Measurements from ENCODE around the gene TAGLN2.

Gene TAGLN2

GRCh38 chr1:159896546-159896930 lies 28.8 kb downstream of the TAGLN2 start:
- DNase-seq: no peak

GRCh38 chr1:159895836-159896545 lies 29.3 kb downstream of the TAGLN2 start:
- DNase-seq: no peak

DNA sequence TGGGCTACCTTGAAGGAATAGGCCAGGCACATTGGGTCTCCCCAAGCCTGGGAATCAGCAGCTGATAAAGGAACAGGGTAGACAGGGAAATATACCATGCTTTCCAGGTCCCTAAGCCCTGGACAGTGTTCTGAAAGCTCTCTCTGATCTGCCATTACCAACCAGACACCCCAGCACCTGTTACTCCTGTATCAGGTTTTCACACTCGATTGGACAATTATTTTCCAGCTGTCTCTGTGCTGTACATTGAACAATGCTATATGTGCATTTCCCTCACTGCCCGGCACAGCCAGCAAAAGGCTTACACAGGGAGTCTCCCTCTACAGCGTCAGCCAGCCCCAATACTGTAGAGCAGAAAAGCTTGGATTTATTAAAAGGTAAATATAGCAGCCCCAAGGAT lies 30.0 kb downstream of the TAGLN2 start:
- DNase-seq: no peak

GRCh38 chr1:159892944-159893343 lies 32.4 kb downstream of the TAGLN2 start:
- no peak for DNase-seq

- peak; percentile 66 for DNase-seq
Measured at GRCh38 chr1:159891275-159892157, 33.8 kb downstream of the TAGLN2 start.

DNA sequence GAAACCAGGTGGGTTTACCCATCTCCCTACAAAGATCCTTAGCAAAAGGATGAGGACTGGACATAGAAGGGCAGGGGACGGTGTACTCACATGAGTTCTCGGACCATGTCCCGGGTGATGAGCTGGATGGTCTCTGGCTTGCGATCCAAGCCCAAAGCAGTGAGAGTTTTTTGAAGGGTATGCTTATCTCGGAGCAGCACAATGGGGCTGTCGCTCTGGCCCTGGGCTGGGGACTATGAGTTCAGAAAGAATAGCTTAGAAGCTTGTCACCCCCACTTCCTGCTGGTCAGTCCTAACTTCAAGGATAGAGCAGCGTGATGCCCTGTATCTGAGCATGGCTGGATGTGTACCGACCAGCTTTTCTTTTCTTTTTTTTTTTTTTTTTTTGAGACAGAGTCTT lies 34.9 kb downstream of the TAGLN2 start:
- DNase-seq: no peak

- no peak for DNase-seq
Measured at GRCh38 chr1:159889821-159890252, 35.5 kb downstream of the TAGLN2 start.

DNA sequence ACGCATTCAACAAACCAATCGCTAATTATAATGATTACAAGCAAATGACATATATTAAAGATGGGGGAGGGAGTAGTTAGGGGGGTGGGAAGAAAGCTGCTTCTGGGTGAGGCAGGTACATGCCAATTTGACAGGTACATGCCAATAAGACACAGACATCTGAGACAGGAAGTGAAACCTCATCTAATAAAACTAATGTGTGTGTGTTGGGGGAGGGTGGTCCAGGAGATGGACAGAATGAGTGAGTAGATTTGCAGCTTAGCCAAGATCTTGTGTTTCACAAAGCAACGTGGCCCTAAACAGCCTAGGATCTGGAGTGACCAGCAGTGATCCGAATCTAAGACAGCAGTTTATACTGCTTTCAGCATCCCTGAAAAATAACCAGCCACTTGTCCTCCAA lies 36.1 kb downstream of the TAGLN2 start:
- DNase-seq: no peak

- no peak for DNase-seq
Measured at GRCh38 chr1:159884296-159884695, 41.0 kb downstream of the TAGLN2 start.

DNA sequence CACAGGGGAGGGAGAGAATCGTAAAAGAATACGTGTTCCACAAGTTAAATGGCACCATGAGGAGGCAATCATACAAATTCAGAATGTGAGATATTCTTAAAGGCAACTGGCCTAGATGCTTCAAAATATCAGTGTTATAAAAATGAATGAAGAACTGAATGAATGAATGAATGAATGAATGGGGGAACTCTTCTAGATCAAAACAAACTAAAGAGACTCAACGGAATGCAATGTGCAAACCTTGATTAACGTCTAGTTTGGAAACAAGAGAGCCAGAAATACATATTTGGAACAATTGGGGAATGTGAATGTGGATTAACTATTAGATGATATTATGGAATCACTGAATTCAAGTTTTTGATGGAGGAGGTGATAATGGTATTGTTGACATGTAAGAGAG lies 42.2 kb downstream of the TAGLN2 start:
- DNase-seq: no peak

DNA sequence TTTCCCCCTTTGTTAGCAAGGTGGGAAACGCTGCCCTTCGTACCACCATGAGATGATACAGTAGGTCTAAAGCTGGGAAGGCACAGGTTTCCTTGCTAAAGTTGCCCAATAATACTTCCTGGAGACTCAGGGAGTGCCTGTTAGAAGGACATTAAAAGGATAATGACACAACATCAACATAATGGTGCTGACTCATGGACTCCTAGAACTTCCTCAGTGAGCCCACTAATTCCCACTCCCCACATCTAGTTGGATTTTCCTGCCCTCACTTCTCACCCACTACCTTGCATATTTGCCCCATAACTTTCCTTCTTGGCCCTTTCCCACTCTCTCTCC lies 42.8 kb downstream of the TAGLN2 start:
- DNase-seq: no peak

- DNase-seq: no peak
Measured at GRCh38 chr1:159881622-159882526, 43.4 kb downstream of the TAGLN2 start.

- no peak for DNase-seq
Measured at GRCh38 chr1:159880430-159880829, 44.9 kb downstream of the TAGLN2 start.

GRCh38 chr1:159879977-159880376 lies 45.3 kb downstream of the TAGLN2 start:
- DNase-seq: no peak

GRCh38 chr1:159879136-159879535 lies 46.2 kb downstream of the TAGLN2 start:
- no peak for DNase-seq

- no peak for DNase-seq
Measured at GRCh38 chr1:159877695-159878444, 47.4 kb downstream of the TAGLN2 start.

DNA sequence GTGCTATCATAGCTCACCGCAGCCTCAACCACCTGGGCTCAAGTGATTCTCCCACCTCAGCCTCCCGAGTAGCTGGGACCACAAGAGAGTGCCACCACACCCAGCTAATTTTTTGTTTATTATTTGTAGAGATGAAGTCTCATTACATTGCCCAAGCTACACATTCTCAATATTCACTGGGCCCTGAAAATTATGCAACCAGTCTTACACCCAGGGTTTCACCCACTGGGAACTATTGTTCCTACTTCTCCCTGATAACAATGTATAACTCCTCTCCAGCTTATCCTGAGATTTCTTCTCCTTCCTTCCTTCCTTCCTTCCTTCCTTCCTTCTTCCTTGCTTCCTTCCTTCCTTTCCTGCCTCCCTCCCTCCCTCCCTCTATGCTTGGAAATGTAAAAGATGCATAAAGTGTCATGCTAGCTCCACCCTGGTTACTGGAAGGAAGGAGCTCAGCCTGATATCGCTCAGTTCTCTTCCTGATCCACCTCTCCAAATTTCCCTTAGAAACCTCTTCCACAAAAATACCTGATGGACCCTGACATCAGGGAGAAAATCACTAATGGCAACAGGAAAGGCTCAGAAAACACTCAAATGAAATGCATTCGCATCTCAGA lies 51.7 kb downstream of the TAGLN2 start:
- no peak for DNase-seq

GRCh38 chr1:159872891-159873290 lies 52.4 kb downstream of the TAGLN2 start:
- no peak for DNase-seq

DNA sequence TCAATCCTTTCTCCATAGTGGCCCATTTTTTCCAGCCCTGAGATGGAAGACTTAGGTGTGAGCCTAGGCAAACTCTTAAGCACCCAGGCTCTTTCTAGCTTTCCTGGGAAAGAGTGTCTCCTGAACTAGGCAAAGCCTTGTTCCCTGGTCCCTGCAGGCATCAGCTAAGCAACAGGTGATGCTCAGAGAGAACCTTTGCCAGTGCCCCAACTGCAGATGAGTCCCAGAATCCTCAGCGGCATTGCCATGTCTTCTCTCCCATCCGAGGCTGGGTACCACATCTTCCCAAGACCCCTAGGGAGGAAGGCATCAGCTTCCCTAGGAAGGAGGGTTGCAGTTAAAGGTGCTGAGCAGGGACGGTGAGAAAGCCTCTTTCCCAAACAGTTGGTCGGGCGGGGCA lies 54.6 kb downstream of the TAGLN2 start:
- no peak for DNase-seq

- no peak for DNase-seq
Measured at GRCh38 chr1:159869607-159870006, 55.7 kb downstream of the TAGLN2 start.

- no peak for DNase-seq
Measured at GRCh38 chr1:159869173-159869572, 56.1 kb downstream of the TAGLN2 start.

GRCh38 chr1:159868766-159869165 lies 56.5 kb downstream of the TAGLN2 start:
- DNase-seq: no peak
